Measurements from ENCODE around the gene MAP7.

- no peak for TF ChIP-seq MAFK (IDR thresholded peaks at IDR 0.05; ENCODE audit: partially characterized antibody)
- TF ChIP-seq, protein P1, sequence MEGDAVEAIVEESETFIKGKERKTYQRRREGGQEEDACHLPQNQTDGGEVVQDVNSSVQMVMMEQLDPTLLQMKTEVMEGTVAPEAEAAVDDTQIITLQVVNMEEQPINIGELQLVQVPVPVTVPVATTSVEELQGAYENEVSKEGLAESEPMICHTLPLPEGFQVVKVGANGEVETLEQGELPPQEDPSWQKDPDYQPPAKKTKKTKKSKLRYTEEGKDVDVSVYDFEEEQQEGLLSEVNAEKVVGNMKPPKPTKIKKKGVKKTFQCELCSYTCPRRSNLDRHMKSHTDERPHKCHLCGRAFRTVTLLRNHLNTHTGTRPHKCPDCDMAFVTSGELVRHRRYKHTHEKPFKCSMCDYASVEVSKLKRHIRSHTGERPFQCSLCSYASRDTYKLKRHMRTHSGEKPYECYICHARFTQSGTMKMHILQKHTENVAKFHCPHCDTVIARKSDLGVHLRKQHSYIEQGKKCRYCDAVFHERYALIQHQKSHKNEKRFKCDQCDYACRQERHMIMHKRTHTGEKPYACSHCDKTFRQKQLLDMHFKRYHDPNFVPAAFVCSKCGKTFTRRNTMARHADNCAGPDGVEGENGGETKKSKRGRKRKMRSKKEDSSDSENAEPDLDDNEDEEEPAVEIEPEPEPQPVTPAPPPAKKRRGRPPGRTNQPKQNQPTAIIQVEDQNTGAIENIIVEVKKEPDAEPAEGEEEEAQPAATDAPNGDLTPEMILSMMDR (IDR thresholded peaks at IDR 0.05) = no peak
- TF ChIP-seq MAX (IDR thresholded peaks at IDR 0.05) = no peak
- TF ChIP-seq POLR2A (IDR thresholded peaks at IDR 0.05; ENCODE audit: low read length) = no peak
- TF ChIP-seq SMC3 (IDR thresholded peaks at IDR 0.05) = no peak
- no peak for TF ChIP-seq FOXS1 (CRISPR knock-in tag; IDR thresholded peaks at IDR 0.05)
- TF ChIP-seq NFE2L2 (conservative IDR thresholded peaks at IDR 0.05; ENCODE audit: low read length) = no peak
- TF ChIP-seq USF2 (IDR thresholded peaks at IDR 0.05) = no peak
- no peak for TF ChIP-seq CBX2 (IDR thresholded peaks at IDR 0.05; ENCODE audit: borderline replicate concordance, low read depth)
- TF ChIP-seq MAZ (IDR thresholded peaks at IDR 0.05; ENCODE audit: borderline replicate concordance, low read depth, low read length) = no peak
- TF ChIP-seq ZC3H11A (IDR thresholded peaks at IDR 0.05) = no peak
- TF ChIP-seq PBX3 (IDR thresholded peaks at IDR 0.05) = no peak
- no peak for TF ChIP-seq CEBPB (IDR thresholded peaks at IDR 0.05)
Measured at GRCh38 chr6:136341367-136341766, 208.9 kb downstream of the MAP7 start.
